ENCODE results near the gene SHC4. TPM values are rescaled to one million over a fixed set of nuclear protein-coding genes. Genes with fewer than 3 reads are reported as not detected.
"Not testable (repeated sequence)": the region's sequence is repeated elsewhere in the genome, so short reads cannot be mapped to it uniquely, and the experiment has no call there.

The SHC4 gene
- total RNA-seq, 2 experiments from 2014 or later = 3.0 to 9.8 TPM

- ATAC-seq (no peak), DNase-seq (no peak)
- CTCF ChIA-PET = interaction anchor here (0.7 kb wide), 1 partner anchor 10 kb away, joined by 4 read pairs; no protein-coding TSS in a partner anchor
- H3K4me3 Mint-ChIP-seq = no peak overlapping the region
- peaks cover 47% of the 10 kb centered on the region for H3K4me1 Mint-ChIP-seq
- no peak overlapping the region for H3K27ac Mint-ChIP-seq
- peaks cover 3% of the 10 kb centered on the region for H3K9me3 Mint-ChIP-seq (ENCODE audit: low read depth)
- H3K36me3 Mint-ChIP-seq = peaks cover 20% of the 10 kb centered on the region
- H3K27me3 Mint-ChIP-seq = peaks cover 10% of the 10 kb centered on the region
These were observed 33.0 kb downstream of the SHC4 start for GRCh38 chr15:48930735-48931134.

GRCh38 chr15:48929661-48930060 lies 34.1 kb downstream of the SHC4 start:
- H3K36me3 Mint-ChIP-seq = peaks cover 23% of the 10 kb centered on the region
- CTCF ChIA-PET = interaction anchor here (0.6 to 1.5 kb wide), 2 partner anchors 10 to 1432 kb away, joined by 3 read pairs; no protein-coding TSS in a partner anchor
- H3K4me1 Mint-ChIP-seq = peaks cover 58% of the 10 kb centered on the region
- H3K27ac Mint-ChIP-seq = no peak overlapping the region
- H3K9me3 Mint-ChIP-seq (ENCODE audit: low read depth) = peaks cover 3% of the 10 kb centered on the region
- DNase-seq (no peak), ATAC-seq (no peak)
- H3K4me3 Mint-ChIP-seq = no peak overlapping the region
- peaks cover 2% of the 10 kb centered on the region for H3K27me3 Mint-ChIP-seq

- Mint-ChIP-seq H3K27ac (peak overlapping the region; percentile 69), H3K4me3 (no peak overlapping the region), H3K27me3 (peaks cover 4% of the 10 kb centered on the region), H3K36me3 (peaks cover 28% of the 10 kb centered on the region), H3K4me1 (peaks cover 65% of the 10 kb centered on the region), H3K9me3 (ENCODE audit: low read depth) (peaks cover 3% of the 10 kb centered on the region)
- ATAC-seq = peak; percentile 63
- DNase-seq = peak; percentile 79
- CTCF ChIA-PET = interaction anchor here (0.7 to 1.5 kb wide), 2 partner anchors 11 to 46 kb away, joined by 3 read pairs; no protein-coding TSS in a partner anchor
These were observed 34.7 kb downstream of the SHC4 start for GRCh38 chr15:48928877-48929538.

GRCh38 chr15:48925714-48926223 lies 38.0 kb downstream of the SHC4 start:
- CTCF ChIA-PET = interaction anchor here (1.6 kb wide), 2 partner anchors 15 to 64 kb away, joined by 4 to 5 read pairs; no protein-coding TSS in a partner anchor
- DNase-seq (peak; percentile 53), ATAC-seq (peak; percentile 64)
- peak overlapping the region; percentile 82 for H3K27ac Mint-ChIP-seq
- peaks cover 29% of the 10 kb centered on the region for H3K36me3 Mint-ChIP-seq
- peaks cover 4% of the 10 kb centered on the region for H3K9me3 Mint-ChIP-seq (ENCODE audit: low read depth)
- peaks cover 57% of the 10 kb centered on the region for H3K4me1 Mint-ChIP-seq
- H3K4me3 Mint-ChIP-seq = peak overlapping the region; percentile 14
- H3K27me3 Mint-ChIP-seq = peaks cover 3% of the 10 kb centered on the region

- CTCF ChIA-PET = interaction anchor here (0.9 to 1.6 kb wide), 4 partner anchors 13 to 63 kb away, joined by 3 to 5 read pairs (median 4); no protein-coding TSS in a partner anchor
- peaks cover 4% of the 10 kb centered on the region for H3K9me3 Mint-ChIP-seq (ENCODE audit: low read depth)
- peak overlapping the region; percentile 82 for H3K27ac Mint-ChIP-seq
- H3K4me3 Mint-ChIP-seq = no peak overlapping the region
- peaks cover 53% of the 10 kb centered on the region for H3K4me1 Mint-ChIP-seq
- peaks cover 3% of the 10 kb centered on the region for H3K27me3 Mint-ChIP-seq
- H3K36me3 Mint-ChIP-seq = peaks cover 30% of the 10 kb centered on the region
- ATAC-seq = peak; percentile 20
- peak; percentile 57 for DNase-seq
These were observed 39.0 kb downstream of the SHC4 start for GRCh38 chr15:48924528-48925393.

- CTCF ChIA-PET = no interaction called here
- Mint-ChIP-seq H3K4me3 (no peak overlapping the region), H3K27me3 (peaks cover 11% of the 10 kb centered on the region), H3K9me3 (ENCODE audit: low read depth) (peaks cover 4% of the 10 kb centered on the region), H3K4me1 (peaks cover 27% of the 10 kb centered on the region), H3K27ac (no peak overlapping the region), H3K36me3 (peaks cover 31% of the 10 kb centered on the region)
- DNase-seq = no peak
- ATAC-seq = no peak
These were observed 41.7 kb downstream of the SHC4 start for GRCh38 chr15:48922046-48922445.

GRCh38 chr15:48916721-48917120 lies 47.0 kb downstream of the SHC4 start:
- H3K27ac Mint-ChIP-seq = no peak overlapping the region
- H3K9me3 Mint-ChIP-seq (ENCODE audit: low read depth) = no peaks in the 10 kb centered on the region
- H3K36me3 Mint-ChIP-seq = peaks cover 12% of the 10 kb centered on the region
- H3K27me3 Mint-ChIP-seq = peaks cover 29% of the 10 kb centered on the region
- H3K4me3 Mint-ChIP-seq = no peak overlapping the region
- CTCF ChIA-PET = no interaction called here
- DNase-seq (no peak), ATAC-seq (no peak)
- no peaks in the 10 kb centered on the region for H3K4me1 Mint-ChIP-seq

GRCh38 chr15:48915861-48916260 lies 47.9 kb downstream of the SHC4 start:
- CTCF ChIA-PET = no interaction called here

GRCh38 chr15:48914717-48915116 lies 49.0 kb downstream of the SHC4 start:
- peaks cover 45% of the 10 kb centered on the region for H3K27me3 Mint-ChIP-seq

More at GRCh38 chr15:48915861-48916260, 47.9 kb downstream of the SHC4 start:
- peaks cover 36% of the 10 kb centered on the region for H3K27me3 Mint-ChIP-seq
- no peak for DNase-seq
- no peak overlapping the region for H3K27ac Mint-ChIP-seq
- peaks cover 10% of the 10 kb centered on the region for H3K36me3 Mint-ChIP-seq
- peaks cover 3% of the 10 kb centered on the region for H3K9me3 Mint-ChIP-seq (ENCODE audit: low read depth)
- no peak overlapping the region for H3K4me3 Mint-ChIP-seq
- ATAC-seq = no peak
- no peaks in the 10 kb centered on the region for H3K4me1 Mint-ChIP-seq

GRCh38 chr15:48913141-48913540 lies 50.6 kb downstream of the SHC4 start:
- DNase-seq (no peak), ATAC-seq (no peak)
- Mint-ChIP-seq H3K9me3 (ENCODE audit: low read depth) (peaks cover 3% of the 10 kb centered on the region), H3K27me3 (peaks cover 42% of the 10 kb centered on the region), H3K27ac (no peak overlapping the region), H3K4me1 (no peaks in the 10 kb centered on the region), H3K4me3 (no peak overlapping the region), H3K36me3 (peaks cover 2% of the 10 kb centered on the region)
- CTCF ChIA-PET = interaction anchor here (1.0 to 2.3 kb wide), 3 partner anchors 11 to 65 kb away, joined by 3 to 4 read pairs (median 4); no protein-coding TSS in a partner anchor

More at GRCh38 chr15:48914717-48915116, 49.0 kb downstream of the SHC4 start:
- Mint-ChIP-seq H3K4me1 (no peaks in the 10 kb centered on the region), H3K9me3 (ENCODE audit: low read depth) (peaks cover 3% of the 10 kb centered on the region), H3K27ac (no peak overlapping the region), H3K4me3 (no peak overlapping the region), H3K36me3 (peaks cover 7% of the 10 kb centered on the region)
- ATAC-seq (no peak), DNase-seq (no peak)
- CTCF ChIA-PET = interaction anchor here (1.3 to 2.0 kb wide), 3 partner anchors 9 to 51 kb away, joined by 3 to 6 read pairs (median 4); no protein-coding TSS in a partner anchor

- CTCF ChIA-PET = interaction anchor here (2.3 kb wide), 1 partner anchor 14 kb away, joined by 4 read pairs; no protein-coding TSS in a partner anchor
- H3K9me3 Mint-ChIP-seq (ENCODE audit: low read depth); DNase-seq; H3K4me1 Mint-ChIP-seq; H3K36me3 Mint-ChIP-seq; H3K4me3 Mint-ChIP-seq; ATAC-seq; H3K27ac Mint-ChIP-seq: not testable (repeated sequence)
- peaks cover 27% of the 10 kb centered on the region for H3K27me3 Mint-ChIP-seq
These were observed 53.2 kb downstream of the SHC4 start for GRCh38 chr15:48910554-48910953.

GRCh38 chr15:48909313-48909712 lies 54.4 kb downstream of the SHC4 start:
- ATAC-seq; H3K27ac Mint-ChIP-seq; H3K9me3 Mint-ChIP-seq (ENCODE audit: low read depth); H3K36me3 Mint-ChIP-seq; H3K4me3 Mint-ChIP-seq; H3K4me1 Mint-ChIP-seq; DNase-seq; CTCF ChIA-PET: not testable (repeated sequence)
- peaks cover 23% of the 10 kb centered on the region for H3K27me3 Mint-ChIP-seq

GRCh38 chr15:48905847-48906246 lies 57.9 kb downstream of the SHC4 start:
- Mint-ChIP-seq H3K27me3 (peaks cover 8% of the 10 kb centered on the region), H3K27ac (no peak overlapping the region), H3K4me3 (no peak overlapping the region), H3K36me3 (peaks cover 2% of the 10 kb centered on the region), H3K4me1 (peaks cover 2% of the 10 kb centered on the region), H3K9me3 (ENCODE audit: low read depth) (no peaks in the 10 kb centered on the region)
- no peak for DNase-seq
- CTCF ChIA-PET = interaction anchor here (1.2 to 2.0 kb wide), 4 partner anchors 9 to 69 kb away, joined by 3 to 7 read pairs (median 4); no protein-coding TSS in a partner anchor
- no peak for ATAC-seq
